ENCODE data around the gene INPP5J.

Gene INPP5J

DNA sequence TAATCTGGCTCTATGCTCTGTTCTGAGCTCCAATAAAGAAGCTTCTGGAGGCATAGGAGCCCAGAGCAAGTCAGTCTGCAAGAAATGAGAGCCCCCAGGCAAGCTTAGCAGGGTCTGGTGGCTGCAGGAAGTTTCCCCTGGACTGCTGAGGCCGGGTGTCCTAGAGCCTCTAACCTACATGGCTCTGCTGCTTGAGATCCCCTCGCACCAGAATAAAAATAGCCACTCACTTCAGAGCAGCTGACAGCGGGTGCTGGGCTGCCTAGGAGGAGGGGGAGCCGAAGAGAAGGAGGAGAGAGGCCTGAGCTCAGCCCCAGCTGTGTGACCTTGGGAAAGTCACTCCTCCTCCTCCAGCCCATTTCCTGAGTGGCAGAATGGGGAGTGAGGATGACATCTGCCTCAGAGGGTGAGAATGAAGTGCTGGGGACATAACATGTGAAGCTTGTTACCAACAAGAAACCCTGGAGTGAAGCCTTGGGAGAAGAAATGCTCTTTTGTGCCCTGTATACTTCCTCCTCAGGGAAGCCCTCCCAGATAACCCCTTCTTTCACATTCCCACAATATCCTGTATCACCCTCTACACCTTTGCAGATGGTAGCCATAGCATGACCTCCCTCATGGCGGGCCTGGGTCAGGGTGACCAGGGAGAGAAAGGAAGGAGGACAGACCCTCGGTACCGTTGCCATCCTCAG lies 3.6 kb upstream of the INPP5J start:
- Histone ChIP-seq H3K4me1 (ENCODE audit: control insufficient read depth, insufficient read depth, low read length, unreplicated experiment) (no peaks in the 10 kb centered on the region), H3K4me3 (ENCODE audit: low read depth, low read length) (no peak overlapping the region), H3K27me3 (ENCODE audit: insufficient read depth, low read length) (no peaks in the 10 kb centered on the region), H2AFZ (ENCODE audit: low read length, unreplicated experiment) (no peak overlapping the region), H3K36me3 (ENCODE audit: insufficient read depth, low read length) (no peaks in the 10 kb centered on the region), H3K79me2 (ENCODE audit: control insufficient read depth, insufficient read depth, low read length, unreplicated experiment) (no peaks in the 10 kb centered on the region), H3K27ac (ENCODE audit: low read depth, low read length) (no peak overlapping the region)

DNA sequence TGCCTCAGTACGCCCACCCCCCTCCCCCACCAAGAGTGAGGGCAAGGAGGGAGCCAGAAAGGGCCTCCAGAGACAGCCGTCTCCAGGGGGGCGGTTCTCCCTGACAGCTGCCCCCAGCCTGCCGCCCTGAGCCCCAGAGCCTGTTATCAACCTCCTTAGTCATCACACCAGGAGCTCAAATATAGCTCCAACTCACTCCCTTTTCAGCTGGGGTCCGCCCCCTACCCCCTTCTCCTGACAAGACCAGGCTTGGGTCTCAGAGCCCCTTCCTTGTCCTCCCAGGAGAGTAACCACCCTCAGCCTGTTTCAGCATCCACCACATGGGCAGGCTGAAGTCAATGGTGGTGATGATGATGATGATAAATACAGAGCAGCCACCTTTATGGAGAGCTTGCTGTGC lies 2.5 kb upstream of the INPP5J start:
- H3K36me3 ChIP-seq (ENCODE audit: insufficient read depth, low read length) = no peaks in the 10 kb centered on the region
- H3K79me2 ChIP-seq (ENCODE audit: control insufficient read depth, insufficient read depth, low read length, unreplicated experiment) = no peaks in the 10 kb centered on the region
- no peak overlapping the region for H3K4me3 ChIP-seq (ENCODE audit: low read depth, low read length)
- no peak overlapping the region for H3K27ac ChIP-seq (ENCODE audit: low read depth, low read length)
- H2AFZ ChIP-seq (ENCODE audit: low read length, unreplicated experiment) = no peak overlapping the region
- no peaks in the 10 kb centered on the region for H3K4me1 ChIP-seq (ENCODE audit: control insufficient read depth, insufficient read depth, low read length, unreplicated experiment)
- H3K27me3 ChIP-seq (ENCODE audit: insufficient read depth, low read length) = no peaks in the 10 kb centered on the region

DNA sequence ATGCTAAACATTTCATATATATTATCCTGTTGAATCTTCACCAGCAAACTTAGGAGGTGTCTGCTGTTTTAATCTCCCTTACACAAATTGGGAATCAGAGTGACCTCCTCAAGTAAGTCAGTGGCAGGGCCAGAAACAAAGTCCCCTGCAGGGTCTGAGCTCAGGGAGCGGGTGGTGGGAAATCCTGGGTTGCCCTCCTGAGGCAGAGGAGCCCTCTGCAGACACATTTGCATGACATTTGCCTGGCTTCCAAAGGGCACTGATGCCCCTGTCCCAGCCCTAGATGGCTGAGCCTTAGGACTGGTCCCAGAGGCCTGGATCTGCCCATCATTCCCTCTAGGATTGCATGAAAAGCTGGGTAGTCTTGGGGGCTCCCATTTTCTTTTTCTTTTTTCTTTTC lies 2.1 kb upstream of the INPP5J start:
- H3K36me3 ChIP-seq (ENCODE audit: insufficient read depth, low read length) = no peaks in the 10 kb centered on the region

DNA sequence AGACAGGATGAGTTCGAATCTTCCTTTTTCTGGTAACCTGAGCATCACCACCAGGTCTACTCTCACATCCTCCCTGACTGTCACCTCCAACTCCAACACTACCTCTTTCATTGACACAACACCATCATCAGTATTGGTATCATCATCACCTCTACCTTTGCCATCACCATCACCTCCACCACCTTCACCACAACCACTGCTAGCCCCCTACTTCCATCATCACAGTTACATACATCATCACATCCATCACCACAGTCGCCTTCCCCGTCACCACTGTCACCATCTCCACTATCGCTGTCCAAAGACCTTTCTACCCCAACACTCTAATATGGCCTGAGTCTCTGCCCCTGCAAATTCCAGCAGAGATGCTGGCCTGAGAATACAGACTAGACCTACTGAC lies 1.4 kb upstream of the INPP5J start:
- no peak overlapping the region for H3K27ac ChIP-seq (ENCODE audit: low read depth, low read length)
- no peaks in the 10 kb centered on the region for H3K4me1 ChIP-seq (ENCODE audit: control insufficient read depth, insufficient read depth, low read length, unreplicated experiment)
- no peaks in the 10 kb centered on the region for H3K27me3 ChIP-seq (ENCODE audit: insufficient read depth, low read length)
- H3K79me2 ChIP-seq (ENCODE audit: control insufficient read depth, insufficient read depth, low read length, unreplicated experiment) = no peaks in the 10 kb centered on the region
- H2AFZ ChIP-seq (ENCODE audit: low read length, unreplicated experiment) = no peak overlapping the region
- H3K36me3 ChIP-seq (ENCODE audit: insufficient read depth, low read length) = no peaks in the 10 kb centered on the region
- no peak overlapping the region for H3K4me3 ChIP-seq (ENCODE audit: low read depth, low read length)

More for the DNA sequence above, 2.1 kb upstream of the INPP5J start:
- Histone ChIP-seq H3K27me3 (ENCODE audit: insufficient read depth, low read length) (no peaks in the 10 kb centered on the region), H2AFZ (ENCODE audit: low read length, unreplicated experiment) (no peak overlapping the region), H3K4me3 (ENCODE audit: low read depth, low read length) (no peak overlapping the region), H3K27ac (ENCODE audit: low read depth, low read length) (no peak overlapping the region), H3K4me1 (ENCODE audit: control insufficient read depth, insufficient read depth, low read length, unreplicated experiment) (no peaks in the 10 kb centered on the region), H3K79me2 (ENCODE audit: control insufficient read depth, insufficient read depth, low read length, unreplicated experiment) (no peaks in the 10 kb centered on the region)

DNA sequence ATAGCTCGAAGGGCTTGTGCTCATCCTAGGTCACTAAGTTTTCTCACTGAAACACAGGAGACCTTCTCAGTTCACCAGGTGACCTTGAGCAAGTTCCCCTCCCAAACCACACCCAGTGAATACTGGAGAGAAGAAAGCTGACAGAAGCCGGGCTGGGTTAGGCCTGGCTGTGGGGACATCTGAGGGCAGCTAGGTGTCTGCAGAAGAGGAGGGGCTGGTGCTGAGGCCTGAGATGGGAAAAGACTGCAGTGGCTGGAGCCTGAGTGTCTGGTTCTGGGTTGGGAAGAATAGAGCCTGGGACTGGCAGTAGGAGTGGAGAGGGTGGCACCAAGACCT lies 602 bp upstream of the INPP5J start:
- no peaks in the 10 kb centered on the region for H3K4me1 ChIP-seq (ENCODE audit: control insufficient read depth, insufficient read depth, low read length, unreplicated experiment)
- H3K36me3 ChIP-seq (ENCODE audit: insufficient read depth, low read length) = no peaks in the 10 kb centered on the region
- no peaks in the 10 kb centered on the region for H3K27me3 ChIP-seq (ENCODE audit: insufficient read depth, low read length)
- no peak overlapping the region for H2AFZ ChIP-seq (ENCODE audit: low read length, unreplicated experiment)
- H3K27ac ChIP-seq (ENCODE audit: low read depth, low read length) = no peak overlapping the region
- H3K79me2 ChIP-seq (ENCODE audit: control insufficient read depth, insufficient read depth, low read length, unreplicated experiment) = no peaks in the 10 kb centered on the region
- no peak overlapping the region for H3K4me3 ChIP-seq (ENCODE audit: low read depth, low read length)

DNA sequence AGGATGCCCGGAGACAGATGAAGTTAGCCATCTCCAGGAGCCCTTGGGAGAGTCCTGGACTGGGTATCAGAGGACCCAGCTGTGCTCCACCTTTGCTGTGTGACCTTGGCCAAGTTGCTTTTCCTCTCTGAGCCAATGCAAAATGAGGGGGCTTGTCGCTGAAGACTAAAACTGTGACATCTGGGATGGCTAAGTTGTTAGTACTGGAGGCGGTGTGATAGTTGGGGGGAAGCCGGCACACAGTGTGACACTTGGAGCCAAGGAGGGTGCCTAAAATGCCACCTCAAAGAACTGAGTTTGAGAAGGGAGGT lies 481 bp downstream of the INPP5J start:
- no peak overlapping the region for H2AFZ ChIP-seq (ENCODE audit: low read length, unreplicated experiment)
- no peaks in the 10 kb centered on the region for H3K4me1 ChIP-seq (ENCODE audit: control insufficient read depth, insufficient read depth, low read length, unreplicated experiment)
- H3K4me3 ChIP-seq (ENCODE audit: low read depth, low read length) = peak overlapping the region; percentile 49; the same call in 1 of the 2 replicates
- H3K79me2 ChIP-seq (ENCODE audit: control insufficient read depth, insufficient read depth, low read length, unreplicated experiment) = no peaks in the 10 kb centered on the region
- H3K27me3 ChIP-seq (ENCODE audit: insufficient read depth, low read length) = no peaks in the 10 kb centered on the region
- no peaks in the 10 kb centered on the region for H3K36me3 ChIP-seq (ENCODE audit: insufficient read depth, low read length)
- no peak overlapping the region for H3K27ac ChIP-seq (ENCODE audit: low read depth, low read length)

DNA sequence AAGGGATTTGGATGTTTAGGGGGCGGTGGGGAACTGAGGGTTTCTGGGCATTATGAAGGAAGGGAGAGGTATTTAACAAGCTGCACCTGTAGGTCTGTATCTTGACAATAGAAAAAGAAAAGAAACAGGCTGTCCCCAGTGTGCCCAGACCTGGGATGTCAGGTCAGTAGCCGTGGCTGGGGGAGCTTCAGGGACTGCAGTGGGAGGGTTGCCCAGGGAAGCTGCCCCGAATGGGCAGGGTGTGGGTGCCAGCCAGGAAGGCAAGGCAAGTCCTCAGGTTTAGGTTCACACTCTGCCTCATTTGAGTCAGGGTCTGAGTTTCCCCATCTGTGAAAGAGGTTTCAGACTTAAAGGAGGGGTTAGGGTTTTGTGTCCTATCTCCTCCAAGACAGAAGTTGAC lies 1.5 kb downstream of the INPP5J start:
- no peaks in the 10 kb centered on the region for H3K36me3 ChIP-seq (ENCODE audit: insufficient read depth, low read length)
- H3K4me1 ChIP-seq (ENCODE audit: control insufficient read depth, insufficient read depth, low read length, unreplicated experiment) = no peaks in the 10 kb centered on the region
- no peaks in the 10 kb centered on the region for H3K79me2 ChIP-seq (ENCODE audit: control insufficient read depth, insufficient read depth, low read length, unreplicated experiment)
- no peak overlapping the region for H3K27ac ChIP-seq (ENCODE audit: low read depth, low read length)
- no peaks in the 10 kb centered on the region for H3K27me3 ChIP-seq (ENCODE audit: insufficient read depth, low read length)
- no peak overlapping the region for H3K4me3 ChIP-seq (ENCODE audit: low read depth, low read length)
- H2AFZ ChIP-seq (ENCODE audit: low read length, unreplicated experiment) = no peak overlapping the region

DNA sequence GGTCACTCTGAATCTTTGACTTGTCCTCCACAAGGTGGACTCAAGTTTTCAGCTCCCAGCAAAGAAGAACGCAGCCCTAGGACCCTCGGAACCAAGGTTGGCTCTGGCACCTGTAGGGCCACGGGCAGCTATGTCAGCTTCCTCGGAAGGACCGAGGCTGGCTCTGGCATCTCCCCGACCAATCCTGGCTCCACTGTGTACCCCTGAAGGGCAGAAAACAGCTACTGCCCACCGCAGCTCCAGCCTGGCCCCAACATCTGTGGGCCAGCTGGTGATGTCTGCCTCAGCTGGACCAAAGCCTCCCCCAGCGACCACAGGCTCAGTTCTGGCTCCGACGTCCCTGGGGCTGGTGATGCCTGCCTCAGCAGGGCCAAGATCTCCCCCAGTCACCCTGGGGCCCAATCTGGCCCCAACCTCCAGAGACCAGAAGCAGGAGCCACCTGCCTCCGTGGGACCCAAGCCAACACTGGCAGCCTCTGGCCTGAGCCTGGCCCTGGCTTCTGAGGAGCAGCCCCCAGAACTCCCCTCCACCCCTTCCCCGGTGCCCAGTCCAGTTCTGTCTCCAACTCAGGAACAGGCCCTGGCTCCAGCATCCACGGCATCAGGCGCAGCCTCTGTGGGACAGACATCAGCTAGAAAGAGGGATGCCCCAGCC lies 2.2 kb downstream of the INPP5J start:
- Histone ChIP-seq H2AFZ (ENCODE audit: low read length, unreplicated experiment) (no peak overlapping the region), H3K27me3 (ENCODE audit: insufficient read depth, low read length) (no peaks in the 10 kb centered on the region), H3K4me3 (ENCODE audit: low read depth, low read length) (no peak overlapping the region), H3K27ac (ENCODE audit: low read depth, low read length) (no peak overlapping the region), H3K36me3 (ENCODE audit: insufficient read depth, low read length) (no peaks in the 10 kb centered on the region), H3K4me1 (ENCODE audit: control insufficient read depth, insufficient read depth, low read length, unreplicated experiment) (no peaks in the 10 kb centered on the region), H3K79me2 (ENCODE audit: control insufficient read depth, insufficient read depth, low read length, unreplicated experiment) (no peaks in the 10 kb centered on the region)

DNA sequence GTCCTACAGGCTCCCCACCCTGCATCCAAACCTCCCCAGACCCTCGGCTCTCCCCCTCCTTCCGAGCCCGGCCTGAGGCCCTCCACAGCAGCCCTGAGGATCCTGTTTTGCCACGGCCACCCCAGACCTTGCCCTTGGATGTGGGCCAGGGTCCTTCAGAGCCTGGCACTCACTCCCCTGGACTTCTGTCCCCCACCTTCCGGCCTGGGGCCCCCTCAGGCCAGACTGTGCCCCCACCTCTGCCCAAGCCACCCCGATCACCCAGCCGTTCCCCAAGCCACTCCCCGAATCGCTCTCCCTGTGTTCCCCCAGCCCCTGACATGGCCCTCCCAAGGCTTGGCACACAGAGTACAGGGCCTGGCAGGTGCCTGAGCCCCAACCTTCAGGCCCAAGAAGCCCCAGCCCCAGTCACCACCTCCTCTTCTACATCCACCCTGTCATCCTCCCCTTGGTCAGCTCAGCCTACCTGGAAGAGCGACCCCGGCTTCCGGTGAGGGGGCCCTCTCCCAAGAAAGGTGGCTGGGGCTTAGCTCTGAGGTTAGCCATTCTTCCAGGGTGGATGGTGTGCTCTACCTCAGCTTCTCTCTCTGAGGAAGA lies 2.9 kb downstream of the INPP5J start:
- Histone ChIP-seq H3K36me3 (ENCODE audit: insufficient read depth, low read length) (no peaks in the 10 kb centered on the region), H3K27ac (ENCODE audit: low read depth, low read length) (no peak overlapping the region), H3K4me3 (ENCODE audit: low read depth, low read length) (no peak overlapping the region), H3K27me3 (ENCODE audit: insufficient read depth, low read length) (no peaks in the 10 kb centered on the region), H3K79me2 (ENCODE audit: control insufficient read depth, insufficient read depth, low read length, unreplicated experiment) (no peaks in the 10 kb centered on the region), H2AFZ (ENCODE audit: low read length, unreplicated experiment) (no peak overlapping the region), H3K4me1 (ENCODE audit: control insufficient read depth, insufficient read depth, low read length, unreplicated experiment) (no peaks in the 10 kb centered on the region)

DNA sequence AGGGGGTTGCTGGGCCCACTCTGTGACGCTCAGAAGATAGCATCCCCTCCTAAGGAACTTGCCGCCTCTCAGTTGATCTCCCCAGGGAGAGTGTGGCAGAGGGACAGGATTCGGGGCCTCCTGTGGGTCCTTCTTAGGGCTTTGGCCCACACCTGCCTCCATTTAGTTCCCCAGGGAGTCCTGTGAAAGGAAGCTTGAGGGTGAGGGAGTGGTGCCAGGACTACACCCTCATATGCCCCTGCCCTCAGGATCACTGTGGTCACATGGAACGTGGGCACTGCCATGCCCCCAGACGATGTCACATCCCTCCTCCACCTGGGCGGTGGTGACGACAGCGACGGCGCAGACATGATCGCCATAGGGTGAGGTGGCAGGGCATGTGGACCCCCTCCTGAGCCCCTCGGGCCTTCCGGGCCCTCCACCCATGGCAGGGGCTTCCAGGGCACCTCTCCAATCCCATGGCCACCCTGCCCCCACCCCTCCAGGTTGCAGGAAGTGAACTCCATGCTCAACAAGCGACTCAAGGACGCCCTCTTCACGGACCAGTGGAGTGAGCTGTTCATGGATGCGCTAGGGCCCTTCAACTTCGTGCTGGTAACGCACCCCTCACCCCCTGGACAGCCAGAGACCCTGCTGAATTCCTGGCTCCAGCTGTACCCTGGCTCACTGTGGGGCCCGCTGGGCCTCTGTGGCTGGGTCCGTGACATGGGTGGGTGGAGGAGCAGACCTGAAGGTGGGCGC lies 3.5 kb downstream of the INPP5J start:
- no peaks in the 10 kb centered on the region for H3K36me3 ChIP-seq (ENCODE audit: insufficient read depth, low read length)
- H3K4me1 ChIP-seq (ENCODE audit: control insufficient read depth, insufficient read depth, low read length, unreplicated experiment) = no peaks in the 10 kb centered on the region
- H3K79me2 ChIP-seq (ENCODE audit: control insufficient read depth, insufficient read depth, low read length, unreplicated experiment) = no peaks in the 10 kb centered on the region
- no peak overlapping the region for H3K27ac ChIP-seq (ENCODE audit: low read depth, low read length)
- H3K27me3 ChIP-seq (ENCODE audit: insufficient read depth, low read length) = no peaks in the 10 kb centered on the region
- H3K4me3 ChIP-seq (ENCODE audit: low read depth, low read length) = no peak overlapping the region
- H2AFZ ChIP-seq (ENCODE audit: low read length, unreplicated experiment) = no peak overlapping the region

DNA sequence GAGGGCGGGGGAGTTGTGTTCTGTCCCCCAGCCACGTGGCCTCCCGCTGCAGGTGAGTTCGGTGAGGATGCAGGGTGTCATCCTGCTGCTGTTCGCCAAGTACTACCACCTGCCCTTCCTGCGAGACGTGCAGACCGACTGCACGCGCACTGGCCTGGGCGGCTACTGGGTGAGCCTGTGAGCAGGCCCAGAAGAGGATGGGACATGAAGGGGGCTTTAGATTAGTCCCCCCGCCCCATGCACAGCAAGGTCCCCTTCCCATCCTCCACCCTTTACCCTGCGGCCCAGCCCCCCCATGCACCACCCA lies 4.1 kb downstream of the INPP5J start:
- Histone ChIP-seq H3K4me1 (ENCODE audit: control insufficient read depth, insufficient read depth, low read length, unreplicated experiment) (no peaks in the 10 kb centered on the region), H2AFZ (ENCODE audit: low read length, unreplicated experiment) (no peak overlapping the region)

More for the DNA sequence above, 4.1 kb downstream of the INPP5J start:
- no peak overlapping the region for H3K4me3 ChIP-seq (ENCODE audit: low read depth, low read length)
- H3K27me3 ChIP-seq (ENCODE audit: insufficient read depth, low read length) = no peaks in the 10 kb centered on the region
- no peaks in the 10 kb centered on the region for H3K36me3 ChIP-seq (ENCODE audit: insufficient read depth, low read length)
- H3K79me2 ChIP-seq (ENCODE audit: control insufficient read depth, insufficient read depth, low read length, unreplicated experiment) = no peaks in the 10 kb centered on the region
- no peak overlapping the region for H3K27ac ChIP-seq (ENCODE audit: low read depth, low read length)
